GM19351 (cell line): ENCODE results near the gene EIF3A.
A peak's percentile ranks its signal among the peaks of the same experiment; 100 is the strongest.
"Not testable (repeated sequence)": the region's sequence is repeated elsewhere in the genome, so short reads cannot be mapped to it uniquely, and the experiment has no call there.

Source experiments
- ATAC-seq: cut with Tn5 transposase; IDR thresholded peaks from one replicate; pipeline ENCODE4 v1.9.1; 2021; ENCODE audit warnings: mild to moderate bottlenecking, moderate library complexity; ENCODE audit not compliant: unreplicated experiment

Gene EIF3A

DNA sequence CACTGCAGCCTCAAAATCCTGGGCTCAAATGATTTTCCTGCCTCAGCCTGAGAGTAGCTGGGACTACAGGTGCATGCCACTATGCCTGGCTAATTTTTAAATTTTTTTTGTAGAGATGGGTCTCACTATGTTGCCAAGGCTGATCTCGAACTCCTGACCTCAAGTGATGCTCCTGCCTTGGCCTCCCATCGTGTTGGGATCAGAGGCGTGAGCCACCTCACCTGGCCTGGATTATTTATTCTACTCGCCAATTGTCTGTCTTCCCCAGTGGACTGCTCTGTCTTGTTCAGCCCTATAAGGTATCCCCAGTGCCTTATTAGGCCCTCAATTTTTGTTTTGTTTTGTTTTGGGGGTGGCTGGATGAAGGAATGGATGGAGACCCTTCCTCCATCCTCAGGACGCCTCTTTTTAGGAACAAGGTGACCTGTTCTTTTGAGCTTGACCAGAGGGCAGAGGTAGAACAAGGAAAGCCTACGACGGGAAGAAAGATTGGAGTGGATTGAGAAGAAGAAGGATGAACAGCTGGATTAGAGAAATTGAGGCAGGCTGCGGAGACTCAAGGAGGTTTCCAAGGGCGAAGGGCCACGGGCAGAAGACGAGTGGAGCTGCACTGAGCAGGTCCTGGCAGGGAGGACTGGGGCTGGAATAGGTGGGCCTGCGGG, 22.8 kb upstream of the EIF3A start:
- no peak for ATAC-seq

- ATAC-seq = no peak
These were observed 20.9 kb upstream of the EIF3A start for GRCh38 chr10:119101366-119102098.

DNA sequence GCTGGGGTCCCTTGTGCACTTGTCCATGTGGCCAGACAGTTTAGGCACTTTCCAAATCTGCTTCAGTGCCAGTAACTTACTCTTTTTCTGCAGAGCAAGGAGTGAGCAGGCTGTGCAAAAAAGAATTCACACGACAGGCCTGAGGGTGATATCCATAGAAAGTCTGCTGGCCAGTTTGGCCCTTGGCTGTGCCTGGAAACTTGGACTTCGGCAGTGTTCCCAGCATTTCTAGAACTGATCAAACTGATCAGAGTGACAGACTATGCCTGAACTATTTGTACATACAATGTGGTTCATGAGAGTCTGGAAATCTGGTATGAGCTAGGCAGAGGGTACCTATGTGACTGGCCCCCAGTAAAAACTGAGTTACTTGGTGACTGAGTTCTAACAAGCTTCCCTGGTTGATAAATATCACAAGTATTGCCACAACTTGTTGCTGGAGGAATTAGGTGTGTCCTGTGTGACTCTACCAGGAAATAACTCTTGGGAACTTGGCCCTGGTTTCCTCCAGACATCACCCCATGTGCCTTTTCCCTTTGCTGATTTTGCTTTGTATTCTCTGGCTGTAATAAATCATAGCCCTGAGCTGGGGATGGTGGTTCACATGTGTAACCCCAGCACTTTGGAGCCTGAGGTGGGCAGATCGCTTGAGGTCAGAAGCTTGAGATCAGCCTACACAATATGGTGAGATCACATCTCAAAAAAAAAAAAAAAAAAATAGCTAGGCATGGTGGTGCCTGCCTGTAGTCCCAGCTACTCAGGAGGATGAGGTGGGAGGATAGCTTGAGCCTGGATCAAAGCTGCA, 20.0 kb upstream of the EIF3A start:
- no peak for ATAC-seq

DNA sequence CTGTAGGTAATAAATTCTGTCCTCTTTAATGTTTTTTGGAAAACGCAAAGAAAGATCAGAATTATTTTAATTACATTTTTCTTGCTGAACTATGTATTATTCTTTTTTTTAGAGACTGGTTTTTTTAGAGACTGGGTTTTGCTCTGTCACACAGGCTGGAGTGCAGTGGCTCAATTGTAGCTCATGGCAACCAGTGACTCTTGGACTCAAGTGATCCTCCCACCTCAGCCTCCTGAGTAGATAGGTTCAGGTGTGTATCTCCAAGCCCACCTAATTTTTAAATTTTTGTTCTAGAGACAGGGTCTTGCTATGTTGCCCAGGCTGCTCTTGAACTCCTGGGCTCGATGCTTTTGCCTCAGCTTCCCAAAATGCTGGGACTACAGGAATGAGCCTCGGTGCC, 18.0 kb upstream of the EIF3A start:
- no peak for ATAC-seq

- ATAC-seq = not testable (repeated sequence)
These were observed 16.2 kb upstream of the EIF3A start for GRCh38 chr10:119096641-119097415.

DNA sequence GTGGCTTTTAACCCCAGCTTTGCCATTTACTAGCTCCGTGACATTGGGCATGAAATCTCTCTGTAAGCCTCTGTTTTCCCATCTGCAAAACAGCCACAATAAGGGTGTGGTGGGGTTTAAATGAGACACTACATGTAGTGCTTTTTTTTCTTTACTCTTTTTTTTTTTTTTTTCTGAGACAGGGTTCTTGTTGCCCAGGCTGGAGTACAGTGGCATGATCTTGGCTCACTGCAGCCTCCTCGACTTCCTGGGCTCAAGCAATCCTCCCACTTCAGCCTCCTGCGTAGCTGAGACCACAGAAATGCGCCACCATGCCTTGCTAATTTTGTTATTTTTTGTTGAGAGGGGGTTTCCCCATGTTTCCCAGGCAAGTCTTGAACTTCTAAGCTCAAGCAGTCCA, 15.0 kb upstream of the EIF3A start:
- no peak for ATAC-seq

GRCh38 chr10:119090968-119091367, 10.4 kb upstream of the EIF3A start:
- ATAC-seq = peak; percentile 51

DNA sequence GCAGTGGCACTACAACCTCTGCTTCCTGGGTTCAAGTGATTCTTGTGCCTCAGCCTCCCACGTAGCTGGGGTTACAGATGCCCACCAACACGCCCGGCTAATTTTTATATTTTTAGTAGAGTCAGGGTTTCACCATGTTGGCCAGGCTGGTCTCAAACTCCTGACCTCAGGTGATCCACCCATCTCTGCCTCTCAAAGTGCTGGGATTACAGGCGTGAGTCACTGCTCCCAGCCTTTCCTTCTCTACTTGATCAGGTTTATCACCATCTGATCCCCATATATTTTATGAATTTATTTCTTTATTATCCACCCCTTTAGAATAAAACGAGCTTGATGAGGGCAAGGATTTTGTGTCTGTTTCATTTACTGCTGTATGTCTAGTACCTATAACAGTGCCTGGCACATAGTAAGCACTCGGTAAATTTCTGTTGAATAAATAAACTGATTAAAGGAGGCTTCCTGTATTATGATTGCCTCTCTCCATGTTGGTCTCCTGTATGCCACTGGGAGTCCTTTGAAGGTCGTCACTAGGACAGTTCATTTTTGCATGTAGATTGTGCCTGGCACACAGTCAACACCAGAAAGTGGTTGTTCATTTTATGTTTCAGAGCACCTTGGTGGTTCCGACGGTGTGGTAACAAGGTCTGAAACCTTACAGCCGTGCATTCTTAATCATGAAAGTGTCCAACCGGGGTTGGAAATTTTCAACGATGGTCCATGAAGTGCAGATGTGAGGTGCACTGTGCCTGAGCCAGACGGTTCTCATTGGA, 9.6 kb upstream of the EIF3A start:
- ATAC-seq = no peak

GRCh38 chr10:119087271-119087882, 6.8 kb upstream of the EIF3A start:
- ATAC-seq = no peak

- ATAC-seq = no peak
These were observed 4.3 kb upstream of the EIF3A start for GRCh38 chr10:119084896-119085295.

DNA sequence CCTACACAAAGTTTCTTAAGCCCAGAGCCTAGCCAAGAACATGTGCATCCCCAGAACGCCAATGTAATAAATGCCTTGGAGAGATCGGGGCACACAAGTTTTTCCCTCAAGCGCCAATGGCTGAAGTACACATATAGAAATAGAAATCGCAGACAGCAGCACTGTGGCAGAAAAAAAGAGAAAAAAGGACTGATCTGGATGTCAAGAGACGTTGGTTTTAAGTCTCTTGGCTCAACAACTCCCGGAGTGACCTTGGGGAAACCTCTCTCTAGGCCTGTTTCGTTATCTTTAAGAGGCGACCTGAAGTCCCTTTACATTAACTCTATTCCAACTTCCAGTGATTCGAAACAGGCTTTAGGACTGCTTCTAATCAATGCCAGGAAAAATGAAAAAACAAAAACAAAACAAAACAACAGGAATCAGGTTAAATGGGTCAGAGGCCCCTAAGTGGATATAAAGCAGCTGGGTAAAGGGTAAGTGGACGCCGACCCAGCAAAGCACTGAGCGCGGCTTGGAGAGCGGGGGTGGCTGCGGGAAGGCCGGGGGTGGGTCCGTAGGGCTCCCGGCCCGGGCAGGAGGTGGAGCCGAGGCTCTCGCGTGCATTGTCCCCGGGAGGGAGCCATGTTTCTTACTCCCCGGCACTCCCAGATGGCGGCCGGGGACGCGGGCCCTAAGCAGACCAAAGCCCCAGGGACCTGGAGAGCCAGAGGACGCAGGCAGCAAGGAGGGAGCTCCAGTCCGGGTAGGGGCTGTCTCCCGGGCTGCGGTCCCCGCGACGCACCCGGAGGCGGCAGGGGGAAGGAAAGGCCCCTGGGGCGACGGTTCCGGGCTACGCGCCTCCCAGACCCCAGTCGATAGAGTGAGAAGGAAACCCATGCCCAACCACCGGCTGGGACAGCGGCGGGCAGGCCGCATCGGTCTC, 757 bp downstream of the EIF3A start:
- peak; percentile 65 for ATAC-seq

DNA sequence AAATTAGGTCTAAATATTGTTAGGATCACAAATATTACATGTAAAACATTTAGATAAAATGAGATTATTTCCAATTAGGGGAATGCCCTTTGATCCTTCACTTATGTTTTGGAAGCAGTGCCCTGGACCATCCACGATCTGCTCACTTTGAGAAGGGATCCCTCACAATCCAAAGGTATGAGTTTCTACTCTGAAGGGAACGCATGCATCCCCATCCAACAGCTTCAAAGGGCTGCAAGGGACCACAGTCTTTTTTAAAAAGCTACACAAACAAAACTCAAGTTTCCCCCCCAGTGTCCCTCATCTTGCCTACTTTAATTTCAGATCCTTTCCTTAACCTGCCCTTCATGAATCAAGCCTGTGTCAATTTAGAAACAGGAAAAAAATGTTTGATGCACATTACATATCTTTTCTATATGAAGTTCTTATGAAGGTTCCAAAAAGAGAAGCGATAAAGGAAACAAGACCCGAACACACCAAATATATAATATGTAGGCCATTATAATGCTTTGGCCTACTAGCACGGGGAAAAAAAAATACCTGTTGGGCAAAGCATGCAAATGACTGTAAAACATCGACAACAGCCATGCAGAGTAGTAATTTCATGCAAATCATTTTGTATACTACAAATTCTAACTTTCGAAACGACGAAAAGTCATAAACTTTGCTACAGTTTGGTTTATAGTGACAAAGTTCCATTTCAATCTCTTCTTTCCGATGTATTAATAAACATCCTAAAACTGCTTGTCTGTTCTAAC, 2.0 kb downstream of the EIF3A start:
- ATAC-seq = no peak

DNA sequence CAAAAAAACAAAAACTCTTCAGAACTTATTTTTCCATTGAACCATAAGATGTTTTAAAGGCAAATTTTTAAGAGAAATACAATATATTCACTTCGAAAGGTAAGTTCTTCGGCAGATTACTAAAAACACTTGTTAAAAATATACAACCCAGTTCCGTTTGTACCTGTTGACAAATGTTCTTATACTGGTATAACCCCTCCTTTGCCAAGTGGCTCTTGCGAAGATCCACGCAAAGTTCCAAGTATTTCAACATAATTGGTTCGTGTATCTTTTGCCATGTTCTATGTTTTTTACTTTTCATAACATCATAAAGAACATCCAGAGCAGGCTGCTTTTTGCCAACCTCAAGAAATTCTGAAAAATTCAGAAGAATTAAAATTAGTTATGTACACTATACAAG, 7.0 kb downstream of the EIF3A start:
- ATAC-seq = no peak

GRCh38 chr10:119070395-119071165, 10.0 kb downstream of the EIF3A start:
- no peak for ATAC-seq

DNA sequence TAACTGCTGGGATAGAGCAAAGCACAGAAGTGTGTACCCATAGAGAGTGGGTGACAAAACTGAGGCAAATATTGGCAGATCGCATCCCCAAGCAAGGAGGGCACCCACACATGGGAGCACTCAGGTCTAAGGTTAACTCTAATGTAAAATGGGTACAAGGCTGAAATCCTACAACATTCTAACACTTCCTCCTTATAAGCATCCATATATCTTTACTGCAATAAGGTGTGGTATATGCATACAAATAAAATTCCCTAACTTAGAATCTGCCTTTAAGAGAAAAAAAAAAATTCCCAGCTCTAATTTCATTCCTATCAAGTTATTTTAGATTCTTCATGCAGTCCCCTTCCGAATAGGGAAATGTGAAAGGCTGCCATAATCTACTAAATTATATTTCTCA, 18.7 kb downstream of the EIF3A start:
- ATAC-seq = no peak

DNA sequence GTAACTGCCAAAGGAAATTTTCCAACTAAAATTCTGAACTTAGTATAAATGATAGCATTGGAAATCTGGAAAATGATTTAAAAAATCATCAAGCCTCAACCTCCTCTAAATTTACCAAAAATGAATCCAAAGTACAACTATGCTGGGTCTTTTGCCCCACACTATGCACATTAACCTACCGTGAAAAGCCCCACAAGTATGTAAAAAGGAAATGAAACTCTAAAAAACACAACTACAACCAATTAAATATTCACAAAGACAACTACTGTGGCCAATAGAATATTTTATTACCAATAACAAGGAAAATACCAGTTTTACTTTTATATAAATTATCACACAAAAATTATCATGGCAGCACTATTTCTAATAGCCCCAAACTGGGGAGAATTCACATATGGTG, 19.3 kb downstream of the EIF3A start:
- ATAC-seq = no peak

- no peak for ATAC-seq
These were observed 20.5 kb downstream of the EIF3A start for GRCh38 chr10:119060107-119060506.
